GM20000 (cell line): ENCODE data around the gene TAMALIN.
A peak's percentile ranks its signal among the peaks of the same experiment; 100 is the strongest.

Experiments used
- DNase-seq: peaks from one replicate; pipeline ENCODE4 v3.0.0; 2012; ENCODE audit warnings: low spot score
- TF ChIP-seq, protein P1 (sequence below): IDR thresholded peaks from 2 replicates; pipeline ENCODE4 v1.5.1; 2012; ENCODE audit warnings: mild to moderate bottlenecking, control low read depth; ENCODE audit errors: extremely low read depth, missing control alignments

Gene TAMALIN

DNA sequence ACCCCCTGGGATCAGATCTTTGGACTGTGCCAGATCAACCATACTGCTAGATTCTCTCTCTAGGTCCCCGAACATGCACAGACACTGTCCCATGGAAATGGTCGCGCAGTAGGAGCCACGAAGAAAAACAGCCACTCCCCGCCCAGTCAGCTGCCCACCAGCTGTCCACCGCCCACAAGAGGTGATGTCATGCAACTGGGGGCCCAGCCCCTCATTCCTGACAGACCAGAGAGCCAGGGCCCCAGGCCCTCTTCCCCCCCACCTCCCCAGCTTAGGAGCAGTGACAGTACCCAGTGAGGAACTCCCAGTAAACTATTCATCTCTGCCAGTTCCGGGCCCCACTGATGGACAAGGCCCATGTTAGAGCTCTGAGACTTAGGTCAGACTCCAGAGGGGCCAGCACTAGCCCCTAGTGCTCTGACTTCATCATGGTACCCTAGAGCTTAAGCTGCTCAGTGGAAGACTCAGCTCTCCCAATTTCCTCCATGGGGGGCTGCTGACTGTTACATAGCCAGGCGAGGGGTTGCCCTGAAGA lies 3.7 kb upstream of the TAMALIN start:
- TF ChIP-seq, protein P1, sequence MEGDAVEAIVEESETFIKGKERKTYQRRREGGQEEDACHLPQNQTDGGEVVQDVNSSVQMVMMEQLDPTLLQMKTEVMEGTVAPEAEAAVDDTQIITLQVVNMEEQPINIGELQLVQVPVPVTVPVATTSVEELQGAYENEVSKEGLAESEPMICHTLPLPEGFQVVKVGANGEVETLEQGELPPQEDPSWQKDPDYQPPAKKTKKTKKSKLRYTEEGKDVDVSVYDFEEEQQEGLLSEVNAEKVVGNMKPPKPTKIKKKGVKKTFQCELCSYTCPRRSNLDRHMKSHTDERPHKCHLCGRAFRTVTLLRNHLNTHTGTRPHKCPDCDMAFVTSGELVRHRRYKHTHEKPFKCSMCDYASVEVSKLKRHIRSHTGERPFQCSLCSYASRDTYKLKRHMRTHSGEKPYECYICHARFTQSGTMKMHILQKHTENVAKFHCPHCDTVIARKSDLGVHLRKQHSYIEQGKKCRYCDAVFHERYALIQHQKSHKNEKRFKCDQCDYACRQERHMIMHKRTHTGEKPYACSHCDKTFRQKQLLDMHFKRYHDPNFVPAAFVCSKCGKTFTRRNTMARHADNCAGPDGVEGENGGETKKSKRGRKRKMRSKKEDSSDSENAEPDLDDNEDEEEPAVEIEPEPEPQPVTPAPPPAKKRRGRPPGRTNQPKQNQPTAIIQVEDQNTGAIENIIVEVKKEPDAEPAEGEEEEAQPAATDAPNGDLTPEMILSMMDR: no peak
- no peak for DNase-seq

DNA sequence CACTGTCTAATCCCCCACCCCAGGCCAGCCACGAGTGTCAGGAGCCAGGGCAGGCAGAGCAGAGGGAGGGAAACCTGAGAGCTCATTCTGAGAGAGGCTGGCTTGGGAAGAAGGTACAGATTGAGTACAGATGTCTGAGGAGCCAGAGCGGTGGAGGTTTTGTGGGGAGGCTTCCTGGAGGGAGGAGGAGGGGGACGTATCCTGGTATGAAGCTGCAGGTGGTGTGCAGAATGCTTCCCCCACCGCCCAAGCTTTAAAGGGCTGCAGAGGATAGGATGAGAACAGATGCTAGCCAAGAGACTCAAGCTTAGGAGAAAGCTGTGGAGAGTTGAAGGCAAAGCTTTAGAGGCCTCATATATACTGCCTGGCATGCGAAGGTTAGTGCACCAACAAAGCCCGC lies 3.2 kb upstream of the TAMALIN start:
- TF ChIP-seq, protein P1: no peak
- DNase-seq: no peak

DNA sequence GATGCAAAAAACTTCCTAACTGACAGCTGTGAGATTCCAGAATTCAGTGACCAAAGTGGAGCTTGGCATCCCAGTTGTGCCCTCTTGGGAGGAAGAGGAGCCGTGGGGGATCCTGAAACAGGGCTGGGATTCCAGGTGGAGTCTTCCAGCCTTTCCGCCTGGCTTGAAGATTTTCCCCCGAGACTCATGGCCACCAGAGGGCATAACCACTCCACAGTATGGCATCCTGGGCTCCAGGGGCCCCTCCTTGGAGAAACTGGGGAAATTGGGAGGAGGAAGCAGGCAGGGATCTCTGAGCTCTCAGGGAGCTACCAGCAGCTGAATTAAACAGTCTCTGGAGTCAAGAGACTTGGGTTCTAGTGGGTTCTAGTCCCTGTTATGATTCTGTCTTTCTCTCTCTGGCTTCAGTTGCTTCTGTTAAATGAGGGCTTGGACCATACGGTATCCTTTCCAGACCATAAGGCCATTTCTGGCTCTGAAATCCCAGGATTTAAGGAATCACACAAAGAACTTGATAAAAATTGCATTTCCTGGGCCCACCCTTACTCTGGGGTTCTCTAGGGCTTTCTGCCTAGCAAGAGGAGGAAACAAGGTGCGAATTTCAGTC lies 2.6 kb upstream of the TAMALIN start:
- DNase-seq: no peak
- TF ChIP-seq, protein P1: peak; percentile 27

DNA sequence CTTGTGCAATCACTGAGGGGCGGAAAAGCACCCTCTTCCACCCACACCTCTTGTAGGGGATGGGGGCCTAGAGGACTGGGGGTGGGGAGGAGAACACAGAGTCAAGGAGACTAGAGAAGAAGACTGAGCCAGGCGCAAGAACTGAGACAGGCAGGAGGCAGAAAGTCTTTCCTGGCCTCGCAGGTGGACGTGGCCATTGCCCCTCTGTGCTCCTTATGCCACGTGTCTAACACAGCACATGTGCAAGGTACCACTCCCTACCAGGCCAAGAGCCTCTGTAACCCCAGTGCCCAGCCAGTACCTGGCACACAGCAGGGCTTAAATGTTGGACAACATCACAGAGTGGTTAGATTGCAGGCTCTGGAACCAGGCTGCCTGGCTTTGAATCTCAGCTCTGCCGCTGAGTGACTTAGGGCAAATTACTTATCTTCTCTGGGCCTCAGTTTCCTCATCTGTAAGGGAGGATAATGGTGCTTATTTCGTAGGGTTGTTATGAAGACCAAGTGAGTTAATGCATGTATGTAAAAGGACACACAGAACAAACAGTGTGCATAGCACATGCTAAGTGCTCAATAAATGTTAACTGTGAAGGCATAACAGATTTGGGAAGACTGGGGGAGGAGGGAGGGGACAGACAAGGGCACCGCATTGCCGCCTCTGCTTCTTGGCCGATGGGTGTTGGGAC lies 1.4 kb upstream of the TAMALIN start:
- TF ChIP-seq, protein P1: no peak
- no peak for DNase-seq

DNA sequence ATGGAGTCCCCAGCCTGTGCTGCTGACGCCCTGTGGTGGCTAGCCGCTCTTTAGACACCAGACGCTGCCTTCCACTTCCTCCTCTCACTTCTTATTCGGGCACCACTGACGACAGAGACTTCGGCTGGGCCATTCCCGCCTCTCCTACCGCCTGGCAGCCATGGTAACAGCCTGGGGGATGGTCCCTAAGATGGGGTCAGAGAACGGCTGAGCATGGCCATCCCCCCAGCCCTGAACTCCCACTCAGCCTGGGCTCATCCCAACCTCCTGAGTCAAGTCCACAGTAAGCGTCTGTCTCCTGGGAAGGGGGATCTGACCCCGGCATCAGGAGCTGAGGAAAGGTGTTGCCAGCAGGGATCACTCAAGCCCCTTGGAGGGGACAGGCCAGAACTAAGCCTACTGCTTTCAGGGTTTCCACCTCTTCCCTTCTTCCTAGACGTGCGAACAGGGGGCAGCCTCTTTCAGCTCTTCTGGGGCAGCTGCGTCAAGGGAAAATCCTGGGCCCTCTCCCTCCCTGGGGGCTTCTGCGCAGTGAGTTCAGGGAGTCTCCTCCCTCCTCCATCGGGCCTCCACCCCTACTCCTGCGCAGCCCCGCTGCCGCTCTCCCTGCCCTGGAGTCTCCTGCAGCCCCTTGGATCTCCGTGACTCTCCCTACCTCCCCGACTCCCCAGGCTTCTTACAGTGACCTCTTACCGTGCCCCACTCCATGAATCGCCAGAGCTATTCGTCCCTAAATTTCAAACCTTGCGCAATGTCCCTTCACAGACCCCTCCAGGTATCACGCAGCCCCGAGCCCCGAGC lies 643 bp upstream of the TAMALIN start:
- TF ChIP-seq, protein P1: no peak
- DNase-seq: peak; percentile 87

DNA sequence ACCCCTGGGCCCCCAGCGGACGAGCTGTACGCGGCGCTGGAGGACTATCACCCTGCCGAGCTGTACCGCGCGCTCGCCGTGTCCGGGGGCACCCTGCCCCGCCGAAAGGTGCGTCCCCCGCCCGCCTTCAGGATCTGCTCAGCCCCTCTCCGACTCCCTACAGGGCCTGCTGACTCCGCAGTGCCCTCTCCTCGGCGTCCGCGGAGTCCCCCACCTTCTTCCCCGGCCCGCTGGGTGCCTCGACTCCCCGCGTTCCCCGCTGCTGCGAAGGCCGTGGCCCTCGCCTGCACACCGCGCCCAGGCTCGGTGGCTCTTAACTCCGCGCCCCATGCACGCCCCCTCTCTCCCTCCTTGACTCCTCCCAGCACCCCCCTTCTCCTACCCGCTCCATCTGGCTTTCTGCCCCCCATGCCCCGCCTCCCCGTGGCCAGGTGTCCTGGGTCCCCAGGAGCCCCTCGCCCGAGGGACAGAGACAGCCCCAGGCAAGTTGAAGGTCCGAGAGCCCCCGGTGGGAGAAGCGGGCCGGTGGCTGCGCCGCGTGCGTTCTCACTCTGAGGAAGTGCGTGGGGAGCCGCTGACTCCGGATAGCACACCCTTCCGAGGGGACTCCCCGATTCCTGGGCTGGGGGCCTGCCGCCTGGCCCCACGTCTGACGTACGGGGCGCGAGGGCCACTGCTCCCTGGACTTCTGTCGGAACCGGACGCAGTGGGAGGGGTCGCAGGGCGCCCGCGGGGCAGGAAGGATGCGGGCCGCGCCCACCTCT lies 594 bp downstream of the TAMALIN start:
- DNase-seq: peak; percentile 76
- TF ChIP-seq, protein P1: no peak
